HG03095 (cell line): Measurements from ENCODE around the gene SLC8A1.

ENCODE experiments used
- ATAC-seq: cut with Tn5 transposase; IDR thresholded peaks from one replicate; pipeline ENCODE4 v1.9.1; 2021; ENCODE audit warnings: moderate library complexity; ENCODE audit not compliant: unreplicated experiment

SLC8A1 gene

DNA sequence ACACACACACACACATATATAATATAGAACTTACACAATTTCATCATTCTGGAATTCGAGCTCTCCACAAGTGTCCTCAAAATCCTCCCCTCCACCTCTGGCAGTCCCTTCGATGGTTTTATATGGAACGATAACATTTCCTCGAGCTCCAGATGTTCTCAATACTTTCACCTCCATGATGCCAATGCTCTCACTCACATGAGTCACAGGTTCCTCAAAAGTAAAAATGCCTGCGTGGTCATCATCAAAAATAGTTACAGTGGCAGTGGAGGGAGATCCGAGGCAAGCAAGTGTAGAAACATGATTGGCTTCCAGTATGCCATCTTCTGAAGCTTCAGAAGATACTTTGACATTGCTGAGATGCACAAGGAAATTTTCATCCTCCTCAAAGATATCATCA lies 23.5 kb downstream of the SLC8A1 start:
- no peak for ATAC-seq

- ATAC-seq, result no peak
Measured at GRCh38 chr2:40421631-40422297, 30.1 kb downstream of the SLC8A1 start.

DNA sequence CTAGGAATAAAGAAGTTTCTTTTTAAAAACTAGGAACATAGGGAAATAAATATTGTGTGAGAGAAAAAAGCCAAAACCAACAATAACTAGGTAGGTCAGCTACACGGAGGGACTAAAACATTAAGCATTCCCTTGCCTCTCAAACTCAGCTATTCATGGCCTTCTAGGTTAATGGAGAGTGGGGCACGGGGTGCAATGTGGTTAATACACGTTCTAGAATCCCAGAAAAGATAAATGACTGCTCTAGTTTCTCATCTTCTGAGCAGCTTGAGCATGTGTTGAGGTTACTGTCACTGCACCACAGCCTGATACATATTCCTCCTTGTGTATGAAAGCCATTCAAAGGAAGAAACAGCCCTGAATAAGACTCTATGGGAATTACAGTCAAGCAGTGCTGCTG lies 31.4 kb downstream of the SLC8A1 start:
- ATAC-seq, result no peak

DNA sequence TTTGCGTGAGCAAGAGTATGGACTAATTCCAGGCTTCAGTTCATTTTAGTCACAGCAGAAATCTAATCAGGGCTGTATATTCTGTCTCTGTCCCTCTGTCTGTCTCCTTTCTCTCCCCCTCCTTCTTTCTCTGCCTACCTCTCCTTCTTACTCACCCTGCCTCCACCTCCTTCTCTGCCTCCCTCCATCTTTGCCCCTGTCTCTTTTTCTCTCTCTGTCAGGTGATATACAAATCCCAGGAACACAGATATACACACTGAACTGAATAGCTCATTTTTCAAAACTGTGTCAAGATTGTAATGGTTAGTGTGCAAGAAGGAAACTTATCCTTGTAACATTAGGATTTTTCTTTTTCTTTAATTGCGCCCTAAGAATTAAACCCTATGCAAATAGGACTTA lies 32.5 kb downstream of the SLC8A1 start:
- no peak for ATAC-seq

DNA sequence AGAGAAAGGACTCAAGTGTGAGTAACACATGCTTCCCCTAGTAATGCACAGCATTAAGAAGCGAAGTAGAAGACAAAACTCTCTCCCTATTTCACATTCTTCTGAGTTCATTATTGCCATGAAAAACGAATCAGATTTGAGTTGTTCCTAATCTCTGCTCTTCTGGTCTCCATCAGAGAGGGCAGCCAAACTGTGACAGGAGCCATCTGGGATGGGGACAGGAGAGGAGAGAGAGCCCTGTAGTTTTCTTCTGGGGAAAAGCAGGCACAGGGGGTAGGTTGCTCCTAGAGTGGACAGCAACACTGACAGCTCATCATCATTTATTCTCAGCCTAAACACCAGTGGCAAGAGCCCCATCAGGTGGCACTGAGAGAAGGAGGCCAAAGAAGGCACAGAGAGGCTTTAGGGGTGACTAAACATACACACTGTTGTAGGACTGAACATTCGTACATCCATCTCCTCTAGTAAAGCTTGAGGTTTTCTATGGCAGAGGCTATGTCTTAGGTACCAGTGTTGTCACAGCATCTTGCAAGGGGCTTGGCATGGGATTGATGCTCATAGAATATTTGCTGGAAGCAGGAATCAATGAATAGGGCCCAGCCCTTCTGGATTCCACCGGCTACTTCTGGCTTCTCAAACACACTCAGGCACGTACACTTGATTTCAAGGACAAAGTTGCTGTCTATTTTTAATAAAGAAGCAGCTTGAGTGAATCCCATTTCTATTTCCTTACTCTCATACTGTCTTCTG lies 33.1 kb downstream of the SLC8A1 start:
- no peak for ATAC-seq

DNA sequence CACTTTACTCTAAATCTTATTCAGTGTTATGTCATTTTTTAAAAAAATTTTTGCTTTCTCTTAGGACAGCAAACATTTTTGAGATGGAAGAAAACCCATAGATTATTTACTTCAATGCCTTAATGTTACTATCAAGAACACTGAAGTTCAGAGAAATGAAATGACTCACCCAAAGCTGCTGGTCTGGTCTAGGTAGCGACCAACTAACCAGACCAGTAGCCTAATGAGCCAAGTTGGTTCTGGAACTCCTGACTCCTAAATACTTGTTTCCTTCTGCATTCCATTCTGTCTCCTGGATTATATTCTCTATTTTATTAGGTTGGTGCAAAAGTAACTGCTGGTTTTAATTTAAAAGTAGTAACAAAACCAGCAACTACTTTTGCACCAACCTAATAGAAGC lies 35.4 kb downstream of the SLC8A1 start:
- ATAC-seq, result no peak

- no peak for ATAC-seq
Measured at GRCh38 chr2:40415391-40415790, 36.5 kb downstream of the SLC8A1 start.

GRCh38 chr2:40412456-40412855 lies 39.4 kb downstream of the SLC8A1 start:
- ATAC-seq, result no peak

DNA sequence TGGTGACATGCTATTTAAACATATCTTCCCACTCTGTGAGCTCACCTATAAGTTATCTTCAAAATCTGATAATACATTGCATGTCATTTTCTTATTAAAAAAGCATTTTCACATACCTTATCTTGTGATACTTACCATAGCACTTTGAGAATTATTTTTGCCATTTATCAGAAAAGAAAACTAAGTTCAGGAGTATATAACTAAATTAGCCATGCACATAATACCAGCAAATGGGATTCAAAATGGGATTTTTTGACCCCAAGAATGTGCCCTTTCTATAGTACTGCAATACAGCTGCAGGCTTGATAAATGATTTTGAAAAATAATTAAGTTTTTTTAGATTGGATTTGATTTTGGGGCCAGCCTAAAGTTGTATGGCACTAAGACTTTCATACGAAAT lies 41.2 kb downstream of the SLC8A1 start:
- ATAC-seq, result no peak

- no peak for ATAC-seq
Measured at GRCh38 chr2:40409734-40410133, 42.2 kb downstream of the SLC8A1 start.

GRCh38 chr2:40406485-40407289 lies 45.2 kb downstream of the SLC8A1 start:
- no peak for ATAC-seq

DNA sequence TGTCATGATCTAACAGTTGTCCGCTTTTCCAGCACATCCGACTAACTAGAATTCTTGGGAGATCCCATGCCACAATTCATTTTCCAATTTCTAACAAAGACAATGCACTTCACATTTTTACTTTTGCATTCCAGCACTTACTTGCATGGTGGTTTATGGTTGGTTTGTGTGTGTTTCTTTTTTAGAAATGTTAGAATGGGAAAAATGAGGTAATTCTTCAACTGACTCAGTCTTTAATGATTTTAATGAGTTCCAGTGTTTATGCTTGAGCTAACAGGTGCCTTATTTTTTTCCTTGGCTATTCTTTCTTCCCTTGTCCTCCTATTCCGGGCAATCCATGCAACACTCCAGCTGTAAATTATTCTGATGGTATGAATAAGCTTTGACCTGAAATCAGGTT lies 46.4 kb downstream of the SLC8A1 start:
- ATAC-seq, result no peak

DNA sequence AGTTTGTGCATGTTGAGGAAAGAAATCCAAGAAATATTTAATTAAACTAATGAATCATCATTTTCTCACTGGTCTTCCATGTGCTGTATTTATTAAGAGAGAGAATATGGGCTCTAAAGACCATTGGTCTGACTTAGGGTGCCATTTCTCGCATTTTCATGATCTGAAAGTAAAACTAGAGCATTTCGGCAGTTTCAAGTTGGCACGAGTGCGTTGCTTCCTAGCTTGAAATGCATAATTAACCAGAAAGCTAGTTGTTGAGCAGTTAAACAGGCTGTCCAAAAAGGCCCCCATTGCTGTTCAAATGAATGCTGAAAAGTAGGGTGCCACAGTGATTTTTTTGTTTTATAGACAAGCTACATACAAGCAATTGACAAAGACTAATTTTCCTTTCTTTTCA lies 47.4 kb downstream of the SLC8A1 start:
- ATAC-seq, result no peak

GRCh38 chr2:40403233-40403836 lies 48.6 kb downstream of the SLC8A1 start:
- no peak for ATAC-seq

DNA sequence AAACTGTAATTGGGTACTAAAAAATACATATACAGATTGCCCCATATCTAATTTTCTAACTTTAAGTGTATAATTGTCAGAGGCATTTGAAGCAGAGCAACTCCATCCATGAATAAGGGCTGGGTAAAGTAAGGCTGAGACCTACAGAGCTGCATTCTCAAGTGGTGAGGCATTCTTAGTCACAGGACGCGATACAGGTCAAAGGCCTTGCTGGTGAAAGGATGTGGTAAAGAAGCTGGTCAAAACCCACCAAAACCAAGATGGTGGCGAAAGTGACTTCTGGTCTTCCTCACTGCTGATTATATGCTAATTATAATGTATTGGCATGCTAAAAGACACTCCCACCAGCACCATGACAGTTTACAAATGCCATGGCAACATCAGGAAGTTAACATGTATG lies 50.0 kb downstream of the SLC8A1 start:
- ATAC-seq, result no peak

- no peak for ATAC-seq
Measured at GRCh38 chr2:40400336-40400953, 51.4 kb downstream of the SLC8A1 start.

DNA sequence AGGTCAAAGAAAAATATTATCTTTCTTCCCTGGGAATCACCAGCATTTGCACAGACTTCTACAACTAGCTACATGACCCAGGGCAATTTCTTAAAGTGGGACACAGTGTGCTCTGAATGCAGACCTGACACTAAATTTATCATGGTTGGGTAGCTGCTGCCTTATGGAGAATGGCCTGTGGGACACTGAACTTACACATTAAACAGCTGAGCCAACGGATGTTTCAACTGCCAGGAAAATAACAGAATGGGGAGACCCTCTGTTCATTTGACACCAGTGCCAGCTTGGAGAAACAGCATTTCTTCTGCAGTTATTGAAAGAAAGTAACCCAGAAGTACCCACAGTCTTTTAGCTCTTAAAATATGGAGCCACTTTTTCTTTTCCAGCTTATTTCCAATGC lies 54.1 kb downstream of the SLC8A1 start:
- no peak for ATAC-seq

GRCh38 chr2:40396124-40396523 lies 55.8 kb downstream of the SLC8A1 start:
- ATAC-seq, result no peak

DNA sequence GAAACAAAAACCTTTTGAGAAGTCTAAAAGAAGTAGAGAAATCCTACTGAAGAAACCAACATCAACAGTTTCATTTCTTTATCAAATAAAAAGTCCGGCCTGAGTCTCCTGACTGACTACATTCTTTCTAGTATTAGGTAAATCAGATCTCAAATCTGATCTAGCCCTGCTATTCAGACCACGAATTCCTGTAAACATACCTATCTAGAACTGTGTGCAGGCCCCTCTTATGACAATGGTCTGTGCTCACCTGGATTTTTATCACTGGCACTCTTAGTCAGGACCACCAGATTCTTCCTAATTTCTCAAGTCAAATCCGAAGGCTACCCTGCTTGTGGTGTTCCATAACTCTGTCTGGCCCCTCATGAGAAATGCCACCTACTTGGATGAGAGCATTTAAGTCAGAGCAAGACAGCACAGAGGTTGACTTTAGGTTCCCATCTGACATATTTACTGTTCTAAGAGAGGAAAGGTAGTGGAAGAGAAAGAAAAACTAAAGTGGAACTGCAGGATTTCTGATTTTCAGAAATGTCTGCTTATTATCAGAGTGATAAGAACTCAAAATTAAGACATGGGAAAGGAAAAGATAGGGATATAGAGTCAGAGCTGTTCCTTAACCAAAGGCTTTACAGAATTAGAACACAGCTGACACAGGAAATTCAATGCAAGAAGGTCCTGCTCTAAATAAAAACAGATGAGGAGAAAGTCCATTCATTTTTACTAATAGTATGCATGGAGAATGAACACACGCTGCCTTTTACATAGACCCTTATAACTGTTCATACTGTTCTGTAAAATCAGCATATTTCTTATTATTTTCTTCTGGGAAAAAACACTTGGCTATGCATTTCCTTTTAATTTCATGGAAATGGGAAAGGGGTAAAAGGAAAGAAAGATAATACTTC lies 56.5 kb downstream of the SLC8A1 start:
- ATAC-seq, result no peak

DNA sequence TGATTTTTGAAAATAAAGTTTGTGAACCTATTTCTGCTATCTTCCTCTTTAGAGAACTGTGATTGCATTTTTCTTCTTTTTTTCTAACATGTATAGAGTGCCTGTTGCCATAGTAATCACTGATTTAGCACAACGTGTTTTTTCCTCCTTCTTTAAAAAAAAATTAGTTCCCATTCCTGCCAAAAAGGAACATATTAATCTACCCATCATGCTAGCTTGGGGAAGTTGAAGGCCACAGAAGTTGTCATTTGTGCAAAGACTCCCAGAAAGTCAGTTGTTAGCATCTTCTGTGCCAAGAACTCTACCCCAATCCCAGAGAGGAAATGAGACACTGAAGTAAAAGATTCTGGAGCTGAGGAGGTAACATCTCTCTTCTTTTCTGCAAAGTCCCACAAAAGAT lies 57.3 kb downstream of the SLC8A1 start:
- no peak for ATAC-seq
